ENCODE measurements around the gene S100A16. TPM values are rescaled to one million over a fixed set of nuclear protein-coding genes. Genes with fewer than 3 reads are reported as not detected.

Gene S100A16, protein sequence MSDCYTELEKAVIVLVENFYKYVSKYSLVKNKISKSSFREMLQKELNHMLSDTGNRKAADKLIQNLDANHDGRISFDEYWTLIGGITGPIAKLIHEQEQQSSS
- 39.8 TPM for total RNA-seq
- long read RNA-seq, transcript S100A16-204 (3 exons, 1,118 nt), result major isoform, 46 of 71 reads
- long read RNA-seq, transcript S100A16-203 (3 exons, 956 nt), result minor isoform, 14 of 71 reads
- long read RNA-seq, partial matches to known transcripts, result 5 of 71 reads
- long read RNA-seq, other reads (novel, unspliced or antisense), result 4 of 71 reads

DNA sequence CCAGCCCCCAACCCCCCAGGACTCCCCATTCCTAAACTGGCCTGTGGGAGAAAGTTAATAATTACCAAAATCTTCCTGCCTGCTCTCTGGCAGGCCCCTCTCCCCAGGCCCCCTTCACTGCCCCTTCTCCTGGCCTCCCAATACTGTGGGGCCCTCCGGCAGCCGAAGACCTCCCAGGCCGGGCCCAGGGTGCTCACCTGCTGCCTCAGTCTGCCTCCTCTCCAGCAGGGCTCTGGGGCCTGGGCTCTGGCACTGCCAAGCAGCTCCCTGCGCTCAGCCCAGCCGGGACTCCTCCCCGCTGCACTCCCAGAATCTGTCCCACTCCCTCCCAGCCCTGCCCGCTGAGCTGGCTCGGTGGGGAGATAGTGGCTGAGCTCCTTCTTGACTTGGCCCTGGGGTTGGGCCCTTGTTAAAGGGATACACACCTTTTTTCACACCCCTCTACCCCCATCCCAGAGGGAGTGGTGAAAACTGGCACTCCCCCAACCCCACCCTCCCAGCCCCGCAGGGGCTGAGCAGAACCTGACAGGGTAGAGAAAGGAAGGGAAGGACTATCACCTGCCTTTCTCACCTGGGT is at the start of gene S100A16:
Gene S100A16 (minus strand): TSS at position 383 of the 577 bp plus-strand sequence. CDS start 4,986 bp downstream, outside the sequence.
- DNase-seq (ENCODE audit: low spot score), result peak; percentile 87
- intact Hi-C loops (cut with DNase I), result no loop called here

DNA sequence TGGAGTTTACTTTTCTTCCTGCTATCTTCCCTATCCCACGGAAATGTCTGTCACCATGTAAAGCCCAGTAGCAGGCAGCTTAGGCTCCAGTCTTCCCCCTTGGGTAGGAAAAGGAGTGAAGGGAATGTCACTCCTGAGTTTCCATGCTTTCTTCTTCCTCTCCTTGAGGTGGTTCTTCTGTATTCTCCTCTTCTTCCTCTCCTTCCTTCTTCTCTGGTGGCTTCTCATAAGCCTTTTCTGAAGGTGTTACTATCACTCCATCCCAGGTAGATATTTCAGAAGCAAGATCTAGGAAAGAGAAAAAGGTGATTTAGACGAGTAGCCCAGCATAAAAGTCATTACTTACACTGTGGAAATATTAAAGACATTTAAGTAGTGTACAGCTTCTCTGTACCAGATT is 49.3 kb upstream of the S100A16 start:
- DNase-seq (ENCODE audit: low spot score), result no peak
- intact Hi-C loops (cut with DNase I), result no loop called here

DNA sequence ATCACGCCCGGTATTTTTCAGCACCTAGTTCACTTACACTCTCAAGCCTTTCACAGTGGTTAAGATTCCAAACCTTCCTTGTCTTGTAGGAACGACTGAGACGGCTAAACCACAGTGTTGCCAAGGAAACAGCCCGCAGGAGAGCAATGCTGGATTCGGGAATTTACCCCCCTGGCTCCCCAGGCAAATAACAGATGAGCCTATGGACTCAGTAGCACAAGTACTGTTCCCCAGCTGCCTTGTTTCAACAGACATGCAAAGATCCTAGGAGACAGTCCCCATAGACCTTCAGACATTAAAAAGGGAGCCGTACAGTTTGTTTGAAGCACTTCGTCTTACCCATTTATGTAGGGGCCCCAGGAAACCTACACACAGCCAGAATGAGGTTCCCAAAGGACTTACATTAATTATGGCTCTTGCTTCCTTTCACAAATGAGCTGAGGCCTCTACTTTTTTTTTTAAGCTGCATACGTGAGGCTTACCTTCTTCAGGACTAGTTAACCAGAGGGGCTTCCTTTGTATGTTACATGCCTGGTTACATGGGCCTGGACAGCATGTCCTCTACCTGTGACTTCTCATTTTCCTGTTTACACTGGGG is 48.3 kb upstream of the S100A16 start:
- peak; percentile 24 for DNase-seq (ENCODE audit: low spot score)
- intact Hi-C loops (cut with DNase I), result no loop called here

DNA sequence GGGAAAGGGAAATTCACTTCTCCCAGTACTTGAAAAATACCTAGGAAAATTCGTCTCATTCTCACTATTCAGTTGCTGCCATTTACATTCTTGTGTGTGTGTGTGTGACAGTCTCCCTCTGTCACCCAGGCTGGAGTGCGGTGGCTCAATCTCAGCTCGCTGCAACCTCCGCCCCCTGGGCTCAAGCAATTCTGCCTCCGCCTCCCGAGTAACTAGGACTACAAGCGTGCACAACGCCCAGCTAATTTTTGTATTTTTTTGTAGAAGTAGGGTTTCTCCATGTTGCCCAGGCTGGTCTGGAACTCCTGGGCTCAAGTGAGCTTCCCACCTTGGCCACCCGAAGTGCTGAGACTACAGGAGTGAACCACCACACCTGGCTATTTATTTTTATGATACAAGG is 46.7 kb upstream of the S100A16 start:
- intact Hi-C loops (cut with DNase I), result loop anchor here (2.0 kb wide), 1 partner anchor 25 kb away; the partner anchor contains the start of gene CHTOP
- peak; percentile 61 for DNase-seq (ENCODE audit: low spot score)

DNA sequence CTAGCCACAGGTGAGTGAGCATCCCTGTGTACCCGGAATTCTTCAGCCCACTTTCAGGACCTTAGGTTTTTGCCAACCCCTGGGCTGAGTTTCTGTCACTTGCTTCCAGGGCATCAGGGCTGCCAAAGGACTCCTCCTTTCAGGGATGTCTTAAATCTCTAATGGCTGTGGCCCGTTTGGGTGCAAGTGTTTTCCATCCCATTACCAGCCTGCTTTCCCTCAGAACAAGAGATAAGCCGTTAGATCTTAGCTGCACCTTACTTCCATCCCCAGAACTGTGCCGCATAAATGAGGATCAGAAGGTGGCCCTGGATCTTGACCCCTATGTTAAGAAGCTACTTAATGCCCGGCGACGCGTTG is 46.2 kb upstream of the S100A16 start:
- intact Hi-C loops (cut with DNase I), result loop anchor here (2.0 kb wide), 1 partner anchor 24 kb away; the partner anchor contains the start of gene CHTOP
- peak; percentile 7 for DNase-seq (ENCODE audit: low spot score)

DNA sequence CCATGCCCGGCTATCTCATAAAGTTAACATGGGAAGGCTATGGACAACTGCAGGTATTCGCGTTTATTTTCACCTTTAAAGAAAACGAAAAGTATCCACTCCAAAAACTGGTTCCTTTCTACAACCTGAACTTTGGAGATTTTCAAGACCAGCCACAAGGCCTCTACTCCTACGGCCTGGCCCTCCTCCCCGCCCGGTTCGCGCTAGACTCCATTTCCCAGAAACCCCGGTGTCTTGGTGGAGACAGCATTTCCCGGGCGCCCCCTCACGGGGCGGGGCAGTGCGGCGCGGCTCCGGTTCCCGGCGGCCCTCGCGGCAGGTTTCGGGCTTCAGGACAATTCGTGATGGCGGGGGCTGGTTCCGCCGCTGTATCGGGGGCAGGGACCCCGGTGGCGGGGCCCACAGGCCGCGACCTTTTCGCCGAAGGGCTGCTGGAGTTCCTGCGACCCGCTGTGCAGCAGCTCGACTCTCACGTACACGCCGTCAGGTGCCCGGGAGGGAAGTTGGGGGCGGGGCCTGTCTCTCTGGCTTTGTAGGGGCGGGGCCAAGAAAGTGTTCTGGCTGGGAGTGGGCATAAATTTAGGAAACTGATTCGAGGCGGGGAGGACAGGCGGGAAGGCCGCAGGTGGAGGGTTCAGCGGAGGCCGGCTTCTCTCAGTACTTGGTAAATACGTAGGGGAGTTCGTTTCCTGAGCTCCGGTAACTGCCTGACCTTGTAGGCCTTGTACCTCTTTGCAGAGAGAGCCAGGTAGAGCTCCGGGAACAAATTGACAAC is 45.6 kb upstream of the S100A16 start, which contains the start of gene SNAPIN:
Gene SNAPIN (plus strand): TSS at position 304 of the 775 bp plus-strand sequence. CDS start 41 bp downstream, at position 345.
- intact Hi-C loops (cut with DNase I), result loop anchor here (2.0 kb wide), 1 partner anchor 24 kb away; the partner anchor contains the start of gene CHTOP
- DNase-seq (ENCODE audit: low spot score), result peak; percentile 96

DNA sequence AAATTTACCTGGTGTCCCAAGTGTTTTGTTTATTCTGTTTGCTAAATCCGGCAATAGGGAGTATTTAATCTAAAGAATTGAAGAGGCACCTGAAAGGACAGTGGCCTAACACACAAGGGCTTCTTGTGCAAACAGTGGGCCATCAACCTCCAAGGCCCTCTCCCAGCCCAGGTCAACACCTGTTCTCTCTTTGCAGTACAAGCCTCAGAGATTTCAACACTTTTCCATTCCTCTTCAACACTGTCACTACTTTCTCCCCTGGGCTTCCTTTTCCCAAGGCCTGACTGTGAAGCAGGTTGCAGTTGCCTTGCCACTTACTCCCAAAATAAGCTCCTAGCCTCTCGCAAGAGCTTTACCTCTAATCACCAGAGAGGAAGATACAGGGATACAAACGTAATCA is 42.4 kb upstream of the S100A16 start:
- intact Hi-C loops (cut with DNase I), result no loop called here

DNA sequence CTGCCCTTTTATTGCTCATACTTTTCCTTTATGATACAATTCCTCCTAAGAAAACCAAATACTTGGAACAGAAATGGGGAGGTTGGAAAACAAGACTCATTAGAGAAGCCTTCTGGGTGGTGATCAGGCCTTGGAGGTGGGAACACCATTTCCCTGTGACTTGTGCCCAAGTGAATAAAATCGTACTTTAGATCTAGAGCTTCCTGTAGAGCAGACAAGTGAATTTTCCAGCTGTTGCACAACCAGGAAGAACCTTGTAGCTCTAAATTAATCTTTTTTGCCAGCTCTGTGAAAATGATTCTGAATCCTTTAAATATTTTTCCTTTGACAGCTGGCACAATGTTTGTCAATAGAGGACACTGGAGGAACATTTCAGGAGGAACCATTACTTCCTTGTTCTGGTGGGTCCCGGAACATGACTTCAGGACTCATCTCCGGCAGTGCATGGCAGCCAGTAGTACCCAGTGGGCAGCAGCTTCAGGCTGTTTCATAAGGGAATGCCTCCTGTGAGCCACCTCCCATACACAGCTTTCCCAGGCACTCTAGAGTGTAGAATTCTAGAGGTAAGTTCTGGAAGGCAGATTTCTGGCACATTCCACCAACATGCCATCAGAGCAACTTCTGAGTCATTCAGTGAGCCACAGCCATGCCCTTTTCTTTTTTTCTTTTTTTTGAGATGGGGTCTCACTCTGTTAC is 40.0 kb upstream of the S100A16 start:
- no peak for DNase-seq (ENCODE audit: low spot score)
- intact Hi-C loops (cut with DNase I), result no loop called here

More for the DNA sequence above, 42.4 kb upstream of the S100A16 start:
- peak; percentile 9 for DNase-seq (ENCODE audit: low spot score)

DNA sequence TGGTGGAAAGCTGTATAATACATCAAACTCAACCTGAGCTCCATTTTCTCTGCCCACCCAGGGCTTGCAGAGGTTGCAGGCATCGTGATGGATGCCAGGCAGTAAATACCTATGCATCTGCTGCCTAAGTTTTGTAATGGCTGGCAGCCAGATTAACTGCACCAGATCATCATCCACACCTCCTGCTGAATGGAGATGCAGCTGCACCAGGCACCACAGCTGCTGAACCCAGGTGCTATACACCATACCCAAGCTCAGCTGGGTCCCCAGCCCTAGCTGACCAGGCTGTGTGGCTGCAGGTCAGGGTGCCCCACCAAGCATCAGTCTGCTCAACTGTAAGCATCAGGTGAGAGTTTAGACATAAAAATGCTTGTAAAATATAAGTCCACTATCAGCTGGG is 38.8 kb upstream of the S100A16 start:
- intact Hi-C loops (cut with DNase I), result no loop called here
- DNase-seq (ENCODE audit: low spot score), result peak; percentile 27

DNA sequence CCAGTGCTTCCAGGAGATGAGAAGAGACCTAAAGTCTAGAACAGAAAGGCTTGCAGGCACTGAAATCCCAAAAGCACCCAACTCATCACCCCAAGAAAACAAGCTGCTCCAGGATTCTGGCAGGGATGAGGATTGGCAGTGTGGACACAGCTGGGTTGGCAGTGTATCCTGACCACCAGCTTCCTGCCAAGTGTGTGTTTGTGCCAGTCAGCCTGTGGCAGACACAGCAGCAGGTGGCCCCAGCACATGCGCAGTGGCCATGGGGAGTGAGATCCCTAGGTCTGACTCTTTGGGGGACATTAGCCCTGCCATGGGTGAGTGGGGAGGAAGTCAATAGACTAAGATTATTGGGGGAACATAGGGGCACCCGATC is 36.9 kb upstream of the S100A16 start:
- peak; percentile 76 for DNase-seq (ENCODE audit: low spot score)
- intact Hi-C loops (cut with DNase I), result no loop called here

DNA sequence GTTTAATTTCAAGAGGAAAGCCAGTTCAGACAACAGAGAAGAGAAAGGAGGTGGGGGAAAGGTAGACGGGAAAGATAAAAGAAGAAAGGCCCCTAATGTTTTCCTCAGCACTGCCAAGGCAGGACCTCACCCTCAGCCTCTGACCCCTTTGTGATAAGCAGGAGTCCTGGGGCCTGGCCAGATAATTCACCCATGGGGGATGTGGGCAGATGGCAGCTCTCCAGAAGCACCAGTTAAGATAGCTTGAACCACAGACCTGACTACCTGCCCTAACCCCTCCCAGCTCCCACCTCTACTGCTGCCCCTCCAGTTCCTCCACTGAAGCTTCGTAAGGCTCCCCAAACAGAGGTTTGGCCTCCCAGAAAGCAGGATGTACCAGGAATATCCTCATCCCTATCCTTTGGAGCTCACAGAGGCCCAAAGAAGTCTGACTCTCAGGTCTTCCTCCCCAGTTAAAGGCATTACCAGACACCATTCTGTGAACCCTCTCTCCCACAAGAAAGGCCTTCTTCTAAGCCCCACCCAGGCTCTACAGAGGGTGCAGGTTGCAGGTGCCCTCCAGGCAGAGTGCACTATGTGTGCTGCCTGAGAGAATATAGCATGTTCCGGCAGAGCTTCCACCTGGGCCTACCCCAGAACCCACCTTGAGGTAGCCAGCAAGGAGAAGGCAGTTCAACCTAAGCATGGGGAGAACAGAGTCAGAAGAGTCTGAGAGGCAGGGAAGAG is 36.4 kb upstream of the S100A16 start:
- intact Hi-C loops (cut with DNase I), result no loop called here
- peak; percentile 71 for DNase-seq (ENCODE audit: low spot score)

DNA sequence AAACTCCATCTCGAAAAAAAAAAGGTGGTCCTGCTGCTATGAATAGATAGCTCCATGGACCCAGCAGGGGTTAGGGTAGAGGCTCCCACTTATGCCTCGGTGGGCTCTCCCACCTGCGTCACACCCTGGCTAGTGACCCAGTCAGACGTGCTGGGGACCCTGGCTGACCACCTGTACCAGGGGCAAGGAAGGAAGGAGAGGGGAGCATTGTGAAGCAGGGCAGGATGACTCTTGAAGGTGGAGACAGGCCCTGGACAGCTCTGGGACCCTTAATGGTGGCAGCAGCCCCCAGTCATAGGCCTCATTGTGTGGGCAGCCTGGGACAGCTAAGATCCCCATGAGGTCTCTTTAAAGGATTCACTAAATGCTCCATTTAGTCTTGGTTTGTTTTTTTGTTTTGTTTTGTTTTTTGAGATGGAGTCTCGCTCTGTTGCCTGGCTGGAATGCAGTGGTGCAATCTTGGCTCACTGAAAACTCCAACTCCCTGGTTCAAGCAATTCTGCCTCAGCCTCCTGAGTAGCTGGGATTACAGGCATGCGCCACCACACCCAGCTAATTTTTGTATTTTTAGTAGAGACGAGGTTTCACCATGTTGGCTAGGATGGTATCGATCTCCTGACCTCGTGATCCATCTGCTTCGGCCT is 35.2 kb upstream of the S100A16 start:
- no peak for DNase-seq (ENCODE audit: low spot score)
- intact Hi-C loops (cut with DNase I), result no loop called here

DNA sequence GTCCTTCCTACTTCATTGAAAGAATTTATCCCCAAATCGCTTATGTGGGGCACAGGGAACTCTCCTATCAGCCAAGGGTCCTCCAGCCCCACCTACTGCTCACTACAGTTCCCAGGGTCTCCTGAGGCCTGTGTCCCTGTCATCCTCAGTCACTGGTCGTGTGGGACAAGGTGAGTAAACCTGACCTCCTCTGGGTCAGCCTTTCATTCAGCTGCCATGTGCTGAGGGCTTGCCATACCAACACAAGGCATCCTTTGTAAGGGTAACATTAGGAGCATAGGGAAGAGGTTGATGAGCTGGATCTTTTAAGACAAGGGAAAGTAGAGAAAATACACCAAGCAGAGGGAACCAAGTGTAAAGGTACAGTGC is 34.4 kb upstream of the S100A16 start:
- DNase-seq (ENCODE audit: low spot score), result no peak
- intact Hi-C loops (cut with DNase I), result no loop called here

DNA sequence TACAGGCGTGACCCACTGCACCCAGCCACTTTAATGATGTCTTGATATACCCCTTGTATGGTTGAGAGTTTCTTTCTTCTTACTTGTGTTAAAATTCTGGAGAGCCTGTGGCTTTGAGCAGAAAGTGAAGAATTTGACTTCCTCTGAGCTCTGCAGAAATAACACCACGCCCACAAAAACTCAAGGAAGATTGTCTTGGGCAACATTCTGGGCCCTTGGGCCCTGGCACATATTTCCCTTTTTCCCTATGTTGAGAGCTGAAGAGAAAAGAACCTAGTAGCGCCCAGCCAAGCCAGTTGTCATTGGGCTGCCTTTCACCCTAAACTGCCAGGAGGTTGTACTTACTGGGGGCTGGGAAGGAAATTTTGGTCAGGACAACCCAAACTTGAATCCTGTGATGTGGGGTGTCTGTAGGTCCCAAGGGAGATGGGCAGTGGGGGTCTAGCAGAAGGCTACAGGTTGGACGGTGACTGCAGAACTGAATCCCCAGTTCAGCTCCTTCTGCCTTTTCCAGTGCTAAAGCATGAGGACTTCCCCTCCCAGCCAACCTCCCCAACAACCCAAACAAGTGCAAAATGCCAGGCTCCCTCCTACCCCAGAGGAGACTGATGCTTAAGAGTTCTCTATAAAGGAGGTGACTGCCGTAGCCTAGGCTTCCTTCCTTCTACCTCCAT is 33.9 kb upstream of the S100A16 start:
- no peak for DNase-seq (ENCODE audit: low spot score)
- intact Hi-C loops (cut with DNase I), result no loop called here

DNA sequence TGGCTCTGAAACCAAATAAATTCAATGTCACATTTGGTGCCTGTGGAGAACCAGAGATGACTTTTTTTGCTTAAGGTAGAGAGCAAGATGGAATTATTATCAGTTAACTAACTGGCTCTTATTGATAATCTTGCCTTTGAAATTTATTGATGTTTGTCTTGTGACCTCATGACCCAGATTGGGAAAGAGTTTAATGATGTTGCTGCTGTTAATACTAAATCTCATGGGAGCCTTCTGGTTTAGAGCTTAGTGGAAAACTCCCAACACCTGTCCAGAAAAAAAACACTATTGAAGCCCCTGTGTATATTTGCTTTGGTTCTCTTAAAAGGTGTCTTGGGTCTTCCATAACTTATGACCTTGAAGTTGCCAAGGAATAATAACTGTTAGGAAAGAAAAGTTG is 30.9 kb upstream of the S100A16 start:
- no peak for DNase-seq (ENCODE audit: low spot score)
- intact Hi-C loops (cut with DNase I), result no loop called here

DNA sequence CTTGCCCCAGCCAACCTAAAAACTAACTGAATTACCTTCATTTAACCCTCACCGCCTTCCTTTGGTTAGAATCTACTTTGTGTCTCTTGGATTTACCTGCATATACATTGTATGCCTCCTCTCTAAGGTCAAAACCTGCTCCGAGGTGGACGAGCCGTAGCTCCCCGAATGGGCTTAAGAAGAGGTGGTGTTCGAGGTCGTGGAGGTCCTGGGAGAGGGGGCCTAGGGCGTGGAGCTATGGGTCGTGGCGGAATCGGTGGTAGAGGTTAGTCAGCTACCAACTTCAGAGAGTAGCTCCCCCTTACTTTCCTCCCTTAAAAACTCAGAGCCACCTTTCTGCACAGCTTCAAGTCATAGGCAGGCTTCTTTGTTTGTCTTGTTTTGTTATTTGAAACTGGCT is 30.2 kb upstream of the S100A16 start:
- intact Hi-C loops (cut with DNase I), result no loop called here
- DNase-seq (ENCODE audit: low spot score), result no peak

DNA sequence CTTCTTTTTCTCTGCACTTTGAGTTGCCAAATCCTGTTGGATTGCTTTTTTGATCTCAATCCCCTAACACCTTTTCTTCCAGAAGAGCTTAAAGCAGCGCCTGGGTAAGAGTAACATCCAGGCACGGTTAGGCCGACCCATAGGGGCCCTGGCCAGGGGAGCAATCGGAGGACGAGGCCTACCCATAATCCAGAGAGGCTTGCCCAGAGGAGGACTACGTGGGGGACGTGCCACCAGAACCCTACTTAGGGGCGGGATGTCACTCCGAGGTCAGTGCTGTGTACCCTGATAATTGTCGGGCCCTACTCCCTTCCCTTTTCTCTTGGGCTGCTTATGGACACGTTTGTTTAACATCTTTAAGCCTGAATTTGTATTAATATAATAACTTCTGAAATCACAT is 29.2 kb upstream of the S100A16 start:
- no peak for DNase-seq (ENCODE audit: low spot score)
- intact Hi-C loops (cut with DNase I), result no loop called here

DNA sequence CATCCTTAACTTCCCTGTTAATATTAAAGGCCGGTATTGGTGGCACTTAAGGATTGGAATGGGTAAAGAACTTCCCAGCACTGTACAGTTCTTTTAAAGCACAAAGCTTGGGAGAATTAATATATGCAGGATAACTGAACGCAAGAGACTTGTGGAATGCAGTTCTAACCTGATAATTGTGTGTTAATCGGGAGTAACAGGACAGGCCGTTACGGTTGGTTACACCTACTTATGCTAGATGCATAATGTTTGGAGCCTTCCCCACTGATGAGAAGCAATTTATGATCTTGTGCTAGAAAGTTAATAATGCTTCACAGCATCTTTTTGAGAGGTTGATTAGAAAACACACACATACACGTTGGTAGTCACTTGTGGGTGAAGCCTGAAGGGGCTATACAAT is 27.9 kb upstream of the S100A16 start:
- intact Hi-C loops (cut with DNase I), result no loop called here
- no peak for DNase-seq (ENCODE audit: low spot score)

All from cardiac septum (tissue), 1 donor.